Left colon (tissue), 2 donors: ENCODE results near the gene RUNDC3A. TPM values are rescaled to one million over a fixed set of nuclear protein-coding genes. Genes with fewer than 3 reads are reported as not detected.

ENCODE experiments used
- ATAC-seq: fragments of 200-7000 bp; cut with Tn5 transposase; one replicate; pipeline ENCODE4 v1.9.1; 2020; ENCODE audit warnings: mild to moderate bottlenecking, moderate library complexity
- DNase-seq, 2 donors: peaks; one replicate each; pipeline ENCODE4 v3.0.0-alpha.2; 2020
- intact Hi-C, 2 donors: fragments of 100-400 bp; cut with DNase I in 1 of 2; cut with micrococcal nuclease in 1 of 2; formaldehyde crosslinking; loops; one replicate each; pipeline versions ENCODE4 v1.11.2 to v1.14.0; 2022; cut with DNase I, micrococcal nuclease
- total RNA-seq, 2 donors: library from RNA; stranded (reverse); fragmentation: NEBNext Ultra II Directional; extraction: Animal tissue kit (Norgen Biotek cat#: 25700); gene quantifications; one replicate each; pipeline ENCODE4 v1.2.1, GENCODE V29; 2021
- donor health status: DM: no; HTN: no; CAD: no.
- donor health status: DM: yes; HTN: yes; CAD: no.

The RUNDC3A gene
- total RNA-seq, 2 donors from 2014 or later: 0.46 to 1.5 TPM

- no peak for ATAC-seq
- no peak for DNase-seq
These were observed 26.8 kb upstream of the RUNDC3A start for GRCh38 chr17:44281570-44281969.

GRCh38 chr17:44282264-44282663, 26.1 kb upstream of the RUNDC3A start:
- no peak for DNase-seq
- intact Hi-C loops: no loop called here
- ATAC-seq: no peak

More at GRCh38 chr17:44281570-44281969, 26.8 kb upstream of the RUNDC3A start:
- intact Hi-C loops: no loop called here

- intact Hi-C loops: no loop called here
- DNase-seq: no peak
- no peak for ATAC-seq
These were observed 24.9 kb upstream of the RUNDC3A start for GRCh38 chr17:44283344-44284023.

- intact Hi-C loops: no loop called here
- DNase-seq (no peak), ATAC-seq (no peak)
These were observed 24.4 kb upstream of the RUNDC3A start for GRCh38 chr17:44284024-44284400.

- intact Hi-C loops: no loop called here
- DNase-seq: no peak
- no peak for ATAC-seq
These were observed 20.8 kb upstream of the RUNDC3A start for GRCh38 chr17:44287651-44288050.

GRCh38 chr17:44293509-44294226, 14.7 kb upstream of the RUNDC3A start:
- ATAC-seq (no peak), DNase-seq (no peak)
- intact Hi-C loops: no loop called here

GRCh38 chr17:44297975-44298374, 10.4 kb upstream of the RUNDC3A start:
- intact Hi-C loops: no loop called here
- DNase-seq (no peak), ATAC-seq (no peak)

GRCh38 chr17:44304651-44305050, 3.8 kb upstream of the RUNDC3A start:
- intact Hi-C loops: no loop called here
- DNase-seq: no peak
- no peak for ATAC-seq

GRCh38 chr17:44307387-44308186, 814 bp upstream of the RUNDC3A start:
- peak in 1 of 2 donors; percentile 53 for DNase-seq
- ATAC-seq: peak; percentile 66
- intact Hi-C loops: no loop called here

- intact Hi-C loops: no loop called here
- peak; percentile 25 for ATAC-seq
These were observed 464 bp downstream of the RUNDC3A start for GRCh38 chr17:44308865-44309264.

GRCh38 chr17:44309472-44309871, 1.1 kb downstream of the RUNDC3A start:
- ATAC-seq (no peak), DNase-seq (no peak)
- intact Hi-C loops: no loop called here

More at GRCh38 chr17:44308865-44309264, 464 bp downstream of the RUNDC3A start:
- DNase-seq: no peak

GRCh38 chr17:44310188-44310587, 1.8 kb downstream of the RUNDC3A start:
- ATAC-seq (no peak), DNase-seq (no peak)
- intact Hi-C loops: no loop called here

- intact Hi-C loops: no loop called here
- ATAC-seq: no peak
These were observed 2.4 kb downstream of the RUNDC3A start for GRCh38 chr17:44310609-44311376.

GRCh38 chr17:44311562-44312181, 3.3 kb downstream of the RUNDC3A start:
- intact Hi-C loops: no loop called here
- ATAC-seq (no peak), DNase-seq (no peak)

More at GRCh38 chr17:44310609-44311376, 2.4 kb downstream of the RUNDC3A start:
- no peak for DNase-seq

- intact Hi-C loops: no loop called here
- ATAC-seq (no peak), DNase-seq (no peak)
These were observed 4.1 kb downstream of the RUNDC3A start for GRCh38 chr17:44312396-44313104.

- no peak for DNase-seq
- intact Hi-C loops: no loop called here
- ATAC-seq: no peak
These were observed 5.6 kb downstream of the RUNDC3A start for GRCh38 chr17:44314031-44314430.

- intact Hi-C loops: no loop called here
- DNase-seq (no peak), ATAC-seq (no peak)
These were observed 6.1 kb downstream of the RUNDC3A start for GRCh38 chr17:44314524-44314868.
